Epithelial cell of prostate (primary cell): ENCODE results near the gene CARD6.
"Not testable (repeated sequence)": the region's sequence is repeated elsewhere in the genome, so short reads cannot be mapped to it uniquely, and the experiment has no call there.

Experiments used
- DNase-seq: peaks from one replicate; pipeline ENCODE4 v3.0.0-alpha.2; 2011; ENCODE audit warnings: low read depth, low spot score
- H3K27ac ChIP-seq: fragments of 450-650 bp; 2 replicates; pipeline ENCODE4 v1.5.1; 2017; ENCODE audit warnings: mild to moderate bottlenecking

CARD6 gene, protein sequence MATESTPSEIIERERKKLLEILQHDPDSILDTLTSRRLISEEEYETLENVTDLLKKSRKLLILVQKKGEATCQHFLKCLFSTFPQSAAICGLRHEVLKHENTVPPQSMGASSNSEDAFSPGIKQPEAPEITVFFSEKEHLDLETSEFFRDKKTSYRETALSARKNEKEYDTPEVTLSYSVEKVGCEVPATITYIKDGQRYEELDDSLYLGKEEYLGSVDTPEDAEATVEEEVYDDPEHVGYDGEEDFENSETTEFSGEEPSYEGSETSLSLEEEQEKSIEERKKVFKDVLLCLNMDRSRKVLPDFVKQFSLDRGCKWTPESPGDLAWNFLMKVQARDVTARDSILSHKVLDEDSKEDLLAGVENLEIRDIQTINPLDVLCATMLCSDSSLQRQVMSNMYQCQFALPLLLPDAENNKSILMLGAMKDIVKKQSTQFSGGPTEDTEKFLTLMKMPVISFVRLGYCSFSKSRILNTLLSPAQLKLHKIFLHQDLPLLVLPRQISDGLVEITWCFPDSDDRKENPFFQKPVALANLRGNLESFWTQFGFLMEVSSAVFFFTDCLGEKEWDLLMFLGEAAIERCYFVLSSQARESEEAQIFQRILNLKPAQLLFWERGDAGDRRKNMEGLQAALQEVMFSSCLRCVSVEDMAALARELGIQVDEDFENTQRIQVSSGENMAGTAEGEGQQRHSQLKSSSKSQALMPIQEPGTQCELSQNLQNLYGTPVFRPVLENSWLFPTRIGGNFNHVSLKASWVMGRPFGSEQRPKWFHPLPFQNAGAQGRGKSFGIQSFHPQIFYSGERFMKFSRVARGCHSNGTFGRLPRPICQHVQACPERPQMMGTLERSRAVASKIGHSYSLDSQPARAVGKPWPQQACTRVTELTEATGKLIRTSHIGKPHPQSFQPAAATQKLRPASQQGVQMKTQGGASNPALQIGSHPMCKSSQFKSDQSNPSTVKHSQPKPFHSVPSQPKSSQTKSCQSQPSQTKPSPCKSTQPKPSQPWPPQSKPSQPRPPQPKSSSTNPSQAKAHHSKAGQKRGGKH

DNA sequence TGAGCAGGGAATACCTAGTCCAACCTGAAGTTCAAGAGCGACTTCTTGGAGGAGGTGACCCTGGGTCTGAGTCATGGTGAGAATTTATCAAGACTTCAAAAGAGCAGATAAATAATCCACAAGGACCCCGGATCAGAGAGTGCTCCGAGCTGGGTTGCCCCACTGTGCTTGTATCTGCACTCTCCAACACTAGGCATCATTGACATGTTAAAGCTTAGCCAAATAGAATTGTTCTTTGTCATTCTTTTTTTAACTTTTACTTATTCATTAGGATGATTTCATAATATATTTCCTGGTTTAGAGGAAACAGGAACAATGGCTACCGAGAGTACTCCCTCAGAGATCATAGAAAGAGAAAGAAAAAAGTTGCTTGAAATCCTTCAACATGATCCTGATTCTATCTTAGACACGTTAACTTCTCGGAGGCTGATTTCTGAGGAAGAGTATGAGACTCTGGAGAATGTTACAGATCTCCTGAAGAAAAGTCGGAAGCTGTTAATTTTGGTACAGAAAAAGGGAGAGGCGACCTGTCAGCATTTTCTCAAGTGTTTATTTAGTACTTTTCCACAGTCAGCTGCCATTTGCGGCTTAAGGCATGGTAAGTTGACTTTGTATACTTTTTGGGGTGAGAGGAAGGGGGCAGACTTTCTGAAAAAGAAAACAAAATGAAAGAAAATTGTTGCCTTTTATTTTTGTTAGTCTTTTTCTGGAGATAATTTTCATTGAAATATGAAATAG, at the start of gene CARD6:
CARD6 (plus strand) TSS at position 300 of the 738 bp plus-strand sequence; CDS start at position 316, 16 bp downstream.
- peak within 1 kb of the TSS; percentile 82 for H3K27ac ChIP-seq
- DNase-seq: no peak

GRCh38 chr5:40791715-40792139, 49.4 kb upstream of the CARD6 start:
- H3K27ac ChIP-seq: no peak overlapping the region
- no peak for DNase-seq

GRCh38 chr5:40792691-40793090, 48.5 kb upstream of the CARD6 start:
- H3K27ac ChIP-seq, DNase-seq: not testable (repeated sequence)

GRCh38 chr5:40794340-40794739, 46.8 kb upstream of the CARD6 start:
- H3K27ac ChIP-seq, DNase-seq: not testable (repeated sequence)

DNA sequence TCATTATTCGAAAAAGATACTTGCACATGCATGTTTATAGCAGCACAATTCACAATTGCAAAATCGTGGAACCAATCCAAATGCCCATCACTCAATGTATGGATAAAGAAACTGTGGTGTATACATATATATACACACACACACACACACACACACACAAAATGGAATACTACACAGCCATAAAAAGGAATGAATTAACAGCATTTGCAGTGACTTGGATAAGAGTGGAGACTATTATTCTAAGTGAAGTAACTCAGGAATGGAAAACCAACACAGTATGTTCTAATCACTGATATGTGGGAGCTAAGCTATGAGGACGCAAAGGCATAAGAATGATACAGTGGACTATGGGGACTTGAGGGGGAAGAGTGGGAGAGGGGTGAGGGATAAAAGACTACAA, 46.3 kb upstream of the CARD6 start:
- not testable (repeated sequence) for DNase-seq, H3K27ac ChIP-seq

- no peak for DNase-seq
- H3K27ac ChIP-seq: peak overlapping the region; percentile 81
Measured at GRCh38 chr5:40796487-40796889, 44.7 kb upstream of the CARD6 start.

DNA sequence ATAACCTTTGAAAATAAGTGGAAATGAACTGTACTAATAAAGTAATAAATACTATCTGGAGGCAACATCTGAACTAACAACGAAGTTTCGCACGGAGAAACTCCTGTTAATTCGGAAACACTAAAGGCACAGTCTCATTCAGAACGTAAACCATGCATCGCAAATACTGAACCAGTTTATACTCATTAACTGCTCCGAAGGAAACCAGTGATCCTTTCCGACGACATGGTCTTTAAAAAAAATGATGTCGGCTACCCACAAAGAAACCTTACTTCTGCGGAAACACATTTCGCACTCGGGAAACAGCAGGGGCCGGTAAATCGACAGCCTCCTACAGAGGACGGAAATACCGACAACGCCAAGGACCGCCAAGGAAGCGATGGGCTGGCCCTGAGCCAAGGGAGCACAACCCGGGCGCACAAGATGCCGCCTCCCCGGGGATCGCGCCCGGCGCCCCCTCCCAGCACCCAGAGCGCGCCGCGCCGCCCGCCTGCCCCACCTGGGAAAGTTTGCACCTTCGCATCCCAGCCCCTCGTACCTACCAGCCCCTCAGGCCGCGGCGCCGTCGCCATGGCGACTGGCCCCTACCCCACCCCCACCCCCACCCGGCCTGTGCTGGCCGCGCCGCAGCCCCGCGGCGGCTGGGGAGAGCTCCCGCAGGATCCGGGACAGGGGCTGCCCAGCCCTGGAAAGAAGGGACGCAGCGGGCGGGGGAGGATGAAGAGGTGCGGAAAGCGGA, 43.7 kb upstream of the CARD6 start:
- peak overlapping the region; percentile 81 for H3K27ac ChIP-seq
- DNase-seq: no peak

GRCh38 chr5:40798012-40798800, 43.0 kb upstream of the CARD6 start, which contains the start of gene PRKAA1:
Gene PRKAA1 (minus strand): TSS chr5:40798374. CDS start chr5:40798189, 185 bp downstream.
- H3K27ac ChIP-seq: peak within 1 kb of the TSS; percentile 81
- DNase-seq: no peak

DNA sequence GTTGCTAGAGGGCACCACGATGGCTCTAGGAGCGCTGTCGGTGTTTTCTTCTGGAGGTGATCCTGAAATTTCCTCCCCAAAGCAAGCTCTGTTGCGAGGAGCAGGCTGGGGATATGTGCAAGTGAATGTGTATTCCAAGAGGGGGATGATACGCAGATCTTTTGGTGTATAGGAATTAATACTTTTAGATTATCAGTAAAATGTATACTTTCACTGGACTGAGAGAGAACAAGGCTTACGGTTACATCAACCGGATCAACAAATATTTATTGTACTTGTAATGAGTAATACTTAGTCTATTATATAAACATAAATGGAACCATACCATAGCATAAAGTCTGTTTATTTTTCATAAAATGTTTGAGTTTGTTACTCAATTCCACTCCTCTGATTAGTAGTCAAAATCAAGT, 42.4 kb upstream of the CARD6 start:
- H3K27ac ChIP-seq: peak overlapping the region; percentile 81
- no peak for DNase-seq

- DNase-seq: no peak
- H3K27ac ChIP-seq: peak overlapping the region; percentile 81
Measured at GRCh38 chr5:40799258-40799657, 41.9 kb upstream of the CARD6 start.

DNA sequence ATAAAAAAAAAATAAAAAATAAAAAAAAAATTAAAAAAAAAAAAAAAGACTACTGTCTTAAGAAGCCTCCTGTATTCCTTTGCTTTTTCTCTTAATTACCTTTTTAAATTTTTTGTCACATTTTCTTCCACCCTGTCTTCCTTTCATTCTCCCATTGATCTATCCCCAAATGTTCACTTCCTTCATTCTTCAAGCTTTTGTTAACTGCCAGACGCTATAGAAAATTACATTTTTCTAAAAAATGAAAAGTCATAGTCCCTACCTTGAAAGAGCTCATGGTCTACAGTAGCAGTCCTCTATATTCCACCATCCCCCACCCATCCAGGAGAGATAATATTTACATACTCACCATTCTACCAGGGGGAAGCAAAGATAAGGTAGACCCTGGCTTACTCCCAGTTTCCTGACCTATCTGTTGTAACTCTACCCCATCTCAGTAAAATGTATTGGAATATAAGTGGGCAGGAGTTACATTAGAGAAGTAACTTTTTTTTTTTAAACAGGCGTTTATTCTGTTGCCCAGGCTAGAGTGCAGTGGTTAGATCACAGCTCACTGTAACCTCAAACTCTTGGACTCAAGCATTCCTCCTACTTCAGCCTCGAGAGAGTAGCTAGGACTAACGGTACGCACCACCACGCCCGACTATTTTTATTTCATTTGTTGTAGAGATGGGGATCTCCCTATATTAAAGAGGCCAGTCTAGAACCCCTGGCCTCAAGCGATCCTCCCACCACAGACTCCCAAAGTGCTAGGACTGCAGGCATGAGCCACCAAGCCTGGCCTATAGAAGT, 39.2 kb upstream of the CARD6 start:
- DNase-seq: no peak
- H3K27ac ChIP-seq: no peak overlapping the region

GRCh38 chr5:40812125-40812524, 29.0 kb upstream of the CARD6 start:
- no peak for DNase-seq
- no peak overlapping the region for H3K27ac ChIP-seq

- no peak overlapping the region for H3K27ac ChIP-seq
- DNase-seq: no peak
Measured at GRCh38 chr5:40813698-40814281, 27.4 kb upstream of the CARD6 start.

GRCh38 chr5:40823459-40823858, 17.7 kb upstream of the CARD6 start:
- peak overlapping the region; percentile 14 for H3K27ac ChIP-seq
- no peak for DNase-seq

DNA sequence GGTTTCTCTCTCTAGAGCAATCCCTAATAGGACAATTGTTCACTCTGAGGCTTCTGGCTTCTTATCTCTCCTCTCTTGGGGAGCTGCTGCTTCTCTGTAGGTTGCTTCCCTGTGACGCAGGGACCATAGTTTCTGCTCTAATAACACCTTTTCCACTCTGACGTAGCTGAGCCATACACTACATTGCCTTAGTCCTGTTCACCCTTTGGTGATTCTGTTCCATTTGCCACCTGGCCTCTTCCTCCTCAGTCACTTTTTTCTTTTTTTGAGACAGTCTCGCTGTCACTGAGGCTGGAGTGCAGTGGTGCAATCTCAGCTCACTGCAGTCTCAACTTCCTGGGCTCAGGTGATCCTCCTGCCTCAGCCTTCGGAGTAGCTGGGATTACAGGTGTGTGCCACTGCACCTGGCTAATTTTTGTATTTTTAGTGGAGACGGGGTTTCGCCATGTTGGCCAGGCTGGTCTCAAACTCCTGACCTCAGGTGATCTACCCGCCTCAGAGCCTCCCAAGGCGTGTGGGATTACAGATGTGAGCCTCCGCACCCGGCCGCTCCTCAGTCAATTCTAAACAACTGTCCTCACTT, 15.6 kb upstream of the CARD6 start:
- not testable (repeated sequence) for H3K27ac ChIP-seq, DNase-seq

GRCh38 chr5:40826489-40827187, 14.5 kb upstream of the CARD6 start:
- no peak overlapping the region for H3K27ac ChIP-seq
- DNase-seq: no peak
